Right lobe of liver (tissue), 4 donors: ENCODE measurements around the gene ATP6V1E1.

Experiments used
- CTCF ChIP-seq, 4 donors: fragments of 200-600 bp in 3 of 4; fragments of 450-650 bp in 1 of 4; IDR thresholded peaks; one replicate each; pipeline versions ENCODE4 v1.5.1 to v1.8.0; 2016 to 2022; ENCODE audit warnings: antibody characterized with exemption in 4 of 4, mild to moderate bottlenecking in 2 of 4
- POLR2A ChIP-seq: fragments of 450-650 bp; IDR thresholded peaks from one replicate; pipeline ENCODE4 v1.6.1; 2017; ENCODE audit warnings: antibody characterized with exemption, mild to moderate bottlenecking
- donor health status: DM: no; HTN: no; CAD: no.
- donor health status: DM: no; HTN: no; CAD: no.
- donor health status: DM: no; HTN: yes; CAD: no.

- TF ChIP-seq CTCF (IDR thresholded peaks at IDR 0.05) (no peak), POLR2A (no peak)
Observed at GRCh38 chr22:17629173-17629489, 582 bp upstream of the ATP6V1E1 start.
